ENCODE data around the gene BAG3. TPM values are rescaled to one million over a fixed set of nuclear protein-coding genes. Genes with fewer than 3 reads are reported as not detected.

BAG3 gene
- total and polyA plus RNA-seq, 9 of the 15 experiments (the other 6 are each of a cell fraction or from before 2014, with no cell fraction given), result 2.6 to 27.4 (median 7.2) TPM

GRCh38 chr10:119650692-119651513 lies at the start of gene BAG3 (continued):
- TF ChIP-seq, protein P1, sequence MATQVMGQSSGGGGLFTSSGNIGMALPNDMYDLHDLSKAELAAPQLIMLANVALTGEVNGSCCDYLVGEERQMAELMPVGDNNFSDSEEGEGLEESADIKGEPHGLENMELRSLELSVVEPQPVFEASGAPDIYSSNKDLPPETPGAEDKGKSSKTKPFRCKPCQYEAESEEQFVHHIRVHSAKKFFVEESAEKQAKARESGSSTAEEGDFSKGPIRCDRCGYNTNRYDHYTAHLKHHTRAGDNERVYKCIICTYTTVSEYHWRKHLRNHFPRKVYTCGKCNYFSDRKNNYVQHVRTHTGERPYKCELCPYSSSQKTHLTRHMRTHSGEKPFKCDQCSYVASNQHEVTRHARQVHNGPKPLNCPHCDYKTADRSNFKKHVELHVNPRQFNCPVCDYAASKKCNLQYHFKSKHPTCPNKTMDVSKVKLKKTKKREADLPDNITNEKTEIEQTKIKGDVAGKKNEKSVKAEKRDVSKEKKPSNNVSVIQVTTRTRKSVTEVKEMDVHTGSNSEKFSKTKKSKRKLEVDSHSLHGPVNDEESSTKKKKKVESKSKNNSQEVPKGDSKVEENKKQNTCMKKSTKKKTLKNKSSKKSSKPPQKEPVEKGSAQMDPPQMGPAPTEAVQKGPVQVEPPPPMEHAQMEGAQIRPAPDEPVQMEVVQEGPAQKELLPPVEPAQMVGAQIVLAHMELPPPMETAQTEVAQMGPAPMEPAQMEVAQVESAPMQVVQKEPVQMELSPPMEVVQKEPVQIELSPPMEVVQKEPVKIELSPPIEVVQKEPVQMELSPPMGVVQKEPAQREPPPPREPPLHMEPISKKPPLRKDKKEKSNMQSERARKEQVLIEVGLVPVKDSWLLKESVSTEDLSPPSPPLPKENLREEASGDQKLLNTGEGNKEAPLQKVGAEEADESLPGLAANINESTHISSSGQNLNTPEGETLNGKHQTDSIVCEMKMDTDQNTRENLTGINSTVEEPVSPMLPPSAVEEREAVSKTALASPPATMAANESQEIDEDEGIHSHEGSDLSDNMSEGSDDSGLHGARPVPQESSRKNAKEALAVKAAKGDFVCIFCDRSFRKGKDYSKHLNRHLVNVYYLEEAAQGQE (IDR thresholded peaks at IDR 0.05; ENCODE audit: borderline replicate concordance), result peak; percentile 78
- TF ChIP-seq, protein P1 (CRISPR knock-in tag; IDR thresholded peaks at IDR 0.05; ENCODE audit: low read depth), result no peak
- TF ChIP-seq KLF1 (tag; IDR thresholded peaks at IDR 0.05), result no peak
- TF ChIP-seq ZSCAN32 (CRISPR knock-in tag; IDR thresholded peaks at IDR 0.05), result no peak
- no peak for TF ChIP-seq ATF2 (CRISPR knock-in tag; IDR thresholded peaks at IDR 0.05)
- peak; percentile 77 for TF ChIP-seq KDM5B (IDR thresholded peaks at IDR 0.05; ENCODE audit: insufficient replicate concordance, low read depth, low read length)
- TF ChIP-seq ZNF146 (CRISPR knock-in tag; IDR thresholded peaks at IDR 0.05; ENCODE audit: unreplicated experiment), result no peak
- 0 out of 2 replicates have a peak, but pooled peaks have one; percentile 44 for TF ChIP-seq ZNF830 (CRISPR knock-in tag; IDR thresholded peaks at IDR 0.05)
- TF ChIP-seq ZNF57 (CRISPR knock-in tag; IDR thresholded peaks at IDR 0.05), result no peak
- TF ChIP-seq, protein P2, sequence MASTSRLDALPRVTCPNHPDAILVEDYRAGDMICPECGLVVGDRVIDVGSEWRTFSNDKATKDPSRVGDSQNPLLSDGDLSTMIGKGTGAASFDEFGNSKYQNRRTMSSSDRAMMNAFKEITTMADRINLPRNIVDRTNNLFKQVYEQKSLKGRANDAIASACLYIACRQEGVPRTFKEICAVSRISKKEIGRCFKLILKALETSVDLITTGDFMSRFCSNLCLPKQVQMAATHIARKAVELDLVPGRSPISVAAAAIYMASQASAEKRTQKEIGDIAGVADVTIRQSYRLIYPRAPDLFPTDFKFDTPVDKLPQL (IDR thresholded peaks at IDR 0.05; ENCODE audit: extremely low read depth, insufficient read length), result peak; percentile 54
- no peak for TF ChIP-seq PHTF2 (CRISPR knock-in tag; IDR thresholded peaks at IDR 0.05)
- TF ChIP-seq, protein P3, sequence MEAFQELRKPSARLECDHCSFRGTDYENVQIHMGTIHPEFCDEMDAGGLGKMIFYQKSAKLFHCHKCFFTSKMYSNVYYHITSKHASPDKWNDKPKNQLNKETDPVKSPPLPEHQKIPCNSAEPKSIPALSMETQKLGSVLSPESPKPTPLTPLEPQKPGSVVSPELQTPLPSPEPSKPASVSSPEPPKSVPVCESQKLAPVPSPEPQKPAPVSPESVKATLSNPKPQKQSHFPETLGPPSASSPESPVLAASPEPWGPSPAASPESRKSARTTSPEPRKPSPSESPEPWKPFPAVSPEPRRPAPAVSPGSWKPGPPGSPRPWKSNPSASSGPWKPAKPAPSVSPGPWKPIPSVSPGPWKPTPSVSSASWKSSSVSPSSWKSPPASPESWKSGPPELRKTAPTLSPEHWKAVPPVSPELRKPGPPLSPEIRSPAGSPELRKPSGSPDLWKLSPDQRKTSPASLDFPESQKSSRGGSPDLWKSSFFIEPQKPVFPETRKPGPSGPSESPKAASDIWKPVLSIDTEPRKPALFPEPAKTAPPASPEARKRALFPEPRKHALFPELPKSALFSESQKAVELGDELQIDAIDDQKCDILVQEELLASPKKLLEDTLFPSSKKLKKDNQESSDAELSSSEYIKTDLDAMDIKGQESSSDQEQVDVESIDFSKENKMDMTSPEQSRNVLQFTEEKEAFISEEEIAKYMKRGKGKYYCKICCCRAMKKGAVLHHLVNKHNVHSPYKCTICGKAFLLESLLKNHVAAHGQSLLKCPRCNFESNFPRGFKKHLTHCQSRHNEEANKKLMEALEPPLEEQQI (IDR thresholded peaks at IDR 0.05), result no peak
